ENCODE results near the gene KIF26A.

GRCh38 chr14:104131968-104132732 is 6.2 kb upstream of the KIF26A start:
- TF ChIP-seq EZH2 (IDR thresholded peaks at IDR 0.05; ENCODE audit: insufficient read depth, low read length), result no peak
- no peak for TF ChIP-seq CTCF (IDR thresholded peaks at IDR 0.05; ENCODE audit: insufficient read depth, low read depth, low read length)

Measured in astrocyte (in vitro differentiated cells and primary cell).